Measurements from ENCODE around the gene PPIG.
A peak's percentile ranks its signal among the peaks of the same experiment; 100 is the strongest.
"Not testable (repeated sequence)": the region's sequence is repeated elsewhere in the genome, so short reads cannot be mapped to it uniquely, and the experiment has no call there.

The PPIG gene

DNA sequence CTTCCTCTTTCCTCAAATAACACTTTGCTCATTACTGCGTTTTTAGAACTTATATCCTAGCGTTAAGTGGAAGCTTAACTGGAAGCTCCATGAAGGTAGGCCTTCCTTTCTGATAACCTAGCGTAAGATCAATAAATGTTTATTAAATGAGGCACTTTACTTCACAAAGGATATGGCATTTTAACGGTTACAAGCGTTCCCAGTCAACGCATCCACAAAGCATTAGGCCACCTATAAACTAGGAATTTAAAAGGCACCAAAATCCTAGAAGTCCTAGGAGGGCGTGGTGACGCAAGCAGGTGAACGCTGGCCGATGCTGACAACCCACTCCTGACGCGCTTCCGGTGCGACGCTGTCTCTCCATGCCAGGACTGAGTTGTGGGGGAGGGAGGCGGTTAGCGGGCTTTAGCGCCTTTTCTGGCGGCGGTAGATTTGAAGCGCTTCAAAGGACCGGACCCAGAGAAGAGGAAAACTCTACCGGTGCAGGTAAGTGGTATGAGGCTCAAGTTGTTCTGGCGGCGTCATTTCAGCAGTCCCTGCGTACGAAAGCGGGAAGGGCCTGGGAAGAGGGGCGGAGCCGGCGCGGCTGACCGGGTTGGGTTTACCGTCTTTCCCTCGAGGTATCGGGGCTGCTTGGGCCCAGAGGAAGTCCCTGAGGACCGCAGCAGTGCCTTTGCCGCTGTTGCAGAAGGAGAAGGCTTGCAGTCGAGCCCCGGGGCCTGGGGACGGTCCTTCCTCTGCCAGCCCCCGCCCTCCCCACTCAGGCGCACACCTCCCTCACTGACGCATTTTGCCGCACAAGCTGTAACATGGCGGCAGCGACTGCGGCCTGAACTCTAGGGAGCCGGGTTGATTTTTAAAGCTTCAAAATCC is at the start of gene PPIG:
Gene PPIG, plus strand, starts transcription at position 347 of the 873 bp plus-strand sequence. CDS start 19,691 bp downstream, outside the sequence.
- DNase-seq (ENCODE audit: extremely low read depth in 1 of 2, low read depth in 1 of 2): peak; percentile 75 to 82

DNA sequence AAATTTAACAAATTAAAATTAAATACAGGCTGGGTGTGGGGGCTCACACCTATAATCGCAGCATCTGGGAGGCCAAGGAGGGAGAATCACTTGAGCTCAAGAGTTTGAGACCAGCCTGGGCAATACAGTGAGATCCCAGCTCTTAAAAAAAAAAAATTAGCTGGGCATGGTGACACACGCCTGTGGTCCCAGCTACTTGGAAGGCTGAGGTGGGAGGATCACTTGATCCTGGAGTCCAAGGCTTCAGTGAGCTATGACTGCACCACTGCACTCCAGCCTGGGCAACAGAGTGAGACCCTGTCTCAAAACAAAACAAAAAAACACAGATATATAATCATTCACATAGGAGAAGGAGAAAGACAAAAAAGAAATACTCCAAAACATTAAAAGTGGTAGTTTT is 44.7 kb upstream of the PPIG start:
- not testable (repeated sequence) for DNase-seq (ENCODE audit: extremely low read depth in 1 of 2, low read depth in 1 of 2)

DNA sequence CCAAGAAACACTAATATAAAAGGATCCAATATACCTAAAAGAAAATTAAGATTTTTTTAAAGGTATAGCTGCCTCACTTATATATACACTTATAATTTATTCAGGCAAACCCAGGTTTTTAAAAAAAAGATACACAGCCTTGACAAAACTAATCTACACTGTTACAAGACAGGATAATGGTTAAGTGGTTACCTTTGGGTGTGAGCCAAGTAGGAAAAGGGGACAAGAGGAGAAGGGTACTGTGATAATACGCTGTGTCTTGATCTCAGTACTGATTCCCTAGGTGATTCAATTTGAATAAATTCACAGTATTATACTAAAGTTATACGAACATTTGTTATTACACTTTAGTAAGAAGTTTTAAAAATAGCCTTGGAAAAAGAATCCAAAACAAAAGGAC is 44.0 kb upstream of the PPIG start:
- DNase-seq (ENCODE audit: extremely low read depth in 1 of 2, low read depth in 1 of 2): no peak

DNA sequence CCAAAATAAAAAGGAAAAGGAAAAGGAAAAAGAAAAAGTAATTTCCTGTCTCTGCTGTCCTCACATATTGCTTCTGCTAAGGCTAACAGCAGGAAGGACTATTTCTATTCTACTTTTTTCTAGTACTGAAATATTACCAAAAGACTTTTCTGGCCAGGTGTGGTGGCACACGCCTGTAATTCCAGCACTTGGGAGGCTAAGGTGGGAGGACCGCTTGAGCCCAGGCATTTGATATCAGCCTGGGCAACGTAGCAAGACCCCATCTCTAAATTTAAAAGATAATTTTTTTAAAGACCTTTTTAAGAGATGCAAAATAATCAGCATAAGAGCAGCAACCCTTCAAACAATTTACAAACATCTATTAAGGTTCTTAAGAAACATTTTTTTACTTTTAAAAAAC is 41.7 kb upstream of the PPIG start:
- no peak for DNase-seq (ENCODE audit: extremely low read depth in 1 of 2, low read depth in 1 of 2)

DNA sequence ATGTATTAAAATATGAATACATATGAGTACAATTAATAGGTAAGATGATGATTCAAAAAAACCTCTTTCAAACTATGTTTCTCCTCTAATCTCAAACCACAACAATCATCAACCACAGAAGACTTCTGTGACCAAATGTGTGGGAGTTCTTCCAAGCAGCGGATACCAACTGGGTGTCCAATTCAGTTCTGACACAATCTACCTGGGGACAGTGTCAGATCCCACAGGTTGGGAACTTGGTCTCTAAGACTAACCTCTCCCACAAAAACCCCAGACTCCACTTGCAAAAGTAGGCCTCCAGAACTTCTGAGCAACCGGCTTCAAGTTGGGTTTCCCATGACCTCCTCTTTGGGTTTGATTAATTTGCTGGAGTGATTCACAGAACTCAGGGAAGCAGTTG is 37.4 kb upstream of the PPIG start:
- no peak for DNase-seq (ENCODE audit: extremely low read depth in 1 of 2, low read depth in 1 of 2)

DNA sequence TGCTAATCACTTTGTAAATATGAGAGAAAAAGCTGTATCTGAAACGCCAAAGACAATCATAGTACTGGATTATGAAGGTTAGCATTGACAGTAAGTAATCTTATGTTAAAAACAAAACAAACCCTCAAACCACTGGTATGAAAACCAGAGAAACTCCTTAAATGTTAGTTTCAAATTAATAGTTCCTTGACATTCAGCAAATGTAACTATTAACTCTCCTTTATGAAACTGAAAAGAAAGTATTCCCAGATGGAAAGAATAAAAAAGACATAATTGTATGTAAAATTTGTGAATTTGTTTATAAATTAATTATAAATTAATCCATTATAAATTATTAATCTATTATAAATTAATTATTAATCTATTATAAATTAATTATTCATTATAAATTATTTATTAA is 22.8 kb upstream of the PPIG start:
- no peak for DNase-seq (ENCODE audit: extremely low read depth in 1 of 2, low read depth in 1 of 2)

DNA sequence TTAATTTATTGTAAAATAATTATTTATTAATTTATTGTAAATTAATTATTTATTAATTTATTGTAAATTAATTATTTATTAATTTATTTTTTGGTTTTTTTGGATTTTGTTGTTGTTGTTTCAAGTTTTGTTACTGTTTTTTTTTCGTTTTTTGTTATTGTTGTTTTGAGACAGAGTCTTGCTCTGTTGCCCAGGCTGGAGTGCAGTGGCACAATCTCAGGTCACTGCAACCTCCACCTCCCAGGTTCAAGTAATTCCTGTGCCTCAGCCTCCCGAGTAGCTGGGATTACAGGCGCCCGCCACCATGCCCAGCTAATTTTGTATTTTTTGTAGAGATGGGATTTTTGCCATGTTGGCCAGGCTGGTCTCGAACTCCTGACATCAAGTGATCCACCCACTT is 22.1 kb upstream of the PPIG start:
- DNase-seq (ENCODE audit: extremely low read depth in 1 of 2, low read depth in 1 of 2): not testable (repeated sequence)

- DNase-seq (ENCODE audit: extremely low read depth in 1 of 2, low read depth in 1 of 2): no peak
These were observed 21.6 kb upstream of the PPIG start for GRCh38 chr2:169562519-169562918.

DNA sequence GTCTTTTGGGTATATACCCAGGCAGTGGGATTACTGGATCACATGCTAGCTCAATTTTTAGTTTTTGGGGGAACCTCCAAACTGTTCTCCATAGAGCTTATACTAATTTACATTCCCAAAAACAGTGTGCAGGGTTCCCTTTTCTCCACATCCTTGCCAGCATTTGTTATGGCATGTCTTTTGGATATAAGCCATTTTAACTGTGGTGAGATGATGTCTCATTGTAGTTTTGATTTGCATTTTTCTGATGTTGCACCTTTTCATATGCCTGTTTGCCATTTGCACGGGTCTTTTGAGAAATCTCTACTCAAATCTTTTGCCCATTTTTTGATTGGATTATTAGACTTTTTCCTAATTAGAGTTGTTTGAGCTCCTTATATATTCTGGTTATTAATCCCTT is 18.5 kb upstream of the PPIG start:
- no peak for DNase-seq (ENCODE audit: extremely low read depth in 1 of 2, low read depth in 1 of 2)

DNA sequence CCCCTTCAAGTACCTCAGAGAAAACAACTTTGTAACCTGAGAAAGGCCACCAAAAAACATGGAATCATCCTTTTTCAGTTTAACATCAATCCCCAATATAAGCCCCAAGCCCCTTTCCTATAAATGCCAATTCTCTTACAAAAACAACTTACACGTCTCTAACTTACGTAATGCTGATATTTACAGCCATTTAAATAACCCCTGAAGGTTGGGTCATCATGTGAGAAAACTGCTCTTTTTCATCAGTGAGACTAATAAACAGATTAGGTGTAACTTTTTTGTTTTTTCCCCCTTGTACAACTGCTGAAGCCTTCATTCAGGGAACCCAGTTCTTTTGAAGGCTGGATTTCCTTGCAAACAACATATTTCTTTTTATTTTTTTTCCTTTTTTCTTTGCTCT is 14.2 kb upstream of the PPIG start:
- no peak for DNase-seq (ENCODE audit: extremely low read depth in 1 of 2, low read depth in 1 of 2)

DNA sequence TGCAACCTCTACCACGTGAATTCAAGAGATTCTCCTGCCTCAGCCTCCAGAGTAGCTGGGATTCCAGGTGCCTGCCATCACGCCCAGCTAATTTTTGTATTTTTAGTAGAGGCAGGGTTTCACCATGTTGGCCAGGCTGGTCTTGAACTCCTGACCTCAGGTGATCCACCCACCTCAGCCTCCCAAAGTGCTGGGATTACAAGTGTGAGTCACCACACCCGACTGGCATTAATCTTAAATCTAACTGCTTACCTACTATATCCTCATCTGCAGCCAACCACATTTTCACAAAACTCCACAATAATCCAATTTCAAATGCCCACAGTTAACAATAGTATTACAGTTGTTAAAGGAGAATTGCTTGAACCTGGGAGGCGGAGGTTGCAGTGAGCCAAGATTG is 13.4 kb upstream of the PPIG start:
- DNase-seq (ENCODE audit: extremely low read depth in 1 of 2, low read depth in 1 of 2): not testable (repeated sequence)

DNA sequence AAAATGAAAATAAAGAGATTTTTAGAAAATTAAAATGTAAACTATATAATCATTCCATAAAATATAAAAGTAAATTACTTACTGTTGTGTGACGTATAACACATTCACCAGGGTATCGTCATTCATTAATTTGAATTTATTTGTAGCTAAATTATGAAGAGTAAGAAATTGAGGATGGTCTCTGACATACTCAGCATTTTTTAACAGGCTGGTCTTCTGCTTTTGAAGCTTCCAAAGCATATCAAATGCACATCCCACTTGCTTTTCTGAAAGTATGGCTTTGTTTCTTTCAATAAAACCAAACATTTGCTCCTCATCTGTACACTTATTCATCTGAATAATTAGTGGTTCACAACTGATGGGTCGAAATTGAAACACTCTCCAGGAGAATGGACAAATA is 12.6 kb upstream of the PPIG start:
- DNase-seq (ENCODE audit: extremely low read depth in 1 of 2, low read depth in 1 of 2): no peak

- DNase-seq (ENCODE audit: extremely low read depth in 1 of 2, low read depth in 1 of 2): no peak
These were observed 12.0 kb upstream of the PPIG start for GRCh38 chr2:169572189-169572588.

DNA sequence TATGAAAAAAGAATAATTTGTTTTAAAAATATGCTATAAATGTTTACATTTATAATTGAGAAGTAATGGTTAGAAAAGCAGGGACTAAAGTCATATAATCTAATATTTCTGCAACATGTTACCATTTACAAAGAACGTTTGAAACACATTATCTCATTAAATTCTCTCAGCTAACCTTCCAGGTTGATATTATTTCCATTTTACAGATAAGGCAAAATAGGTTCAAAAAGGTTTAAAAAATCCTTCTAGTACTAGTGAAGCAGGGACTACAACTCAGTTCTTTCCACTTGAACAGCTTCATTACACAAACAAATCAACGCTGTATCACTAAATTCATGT is 11.4 kb upstream of the PPIG start:
- no peak for DNase-seq (ENCODE audit: extremely low read depth in 1 of 2, low read depth in 1 of 2)

DNA sequence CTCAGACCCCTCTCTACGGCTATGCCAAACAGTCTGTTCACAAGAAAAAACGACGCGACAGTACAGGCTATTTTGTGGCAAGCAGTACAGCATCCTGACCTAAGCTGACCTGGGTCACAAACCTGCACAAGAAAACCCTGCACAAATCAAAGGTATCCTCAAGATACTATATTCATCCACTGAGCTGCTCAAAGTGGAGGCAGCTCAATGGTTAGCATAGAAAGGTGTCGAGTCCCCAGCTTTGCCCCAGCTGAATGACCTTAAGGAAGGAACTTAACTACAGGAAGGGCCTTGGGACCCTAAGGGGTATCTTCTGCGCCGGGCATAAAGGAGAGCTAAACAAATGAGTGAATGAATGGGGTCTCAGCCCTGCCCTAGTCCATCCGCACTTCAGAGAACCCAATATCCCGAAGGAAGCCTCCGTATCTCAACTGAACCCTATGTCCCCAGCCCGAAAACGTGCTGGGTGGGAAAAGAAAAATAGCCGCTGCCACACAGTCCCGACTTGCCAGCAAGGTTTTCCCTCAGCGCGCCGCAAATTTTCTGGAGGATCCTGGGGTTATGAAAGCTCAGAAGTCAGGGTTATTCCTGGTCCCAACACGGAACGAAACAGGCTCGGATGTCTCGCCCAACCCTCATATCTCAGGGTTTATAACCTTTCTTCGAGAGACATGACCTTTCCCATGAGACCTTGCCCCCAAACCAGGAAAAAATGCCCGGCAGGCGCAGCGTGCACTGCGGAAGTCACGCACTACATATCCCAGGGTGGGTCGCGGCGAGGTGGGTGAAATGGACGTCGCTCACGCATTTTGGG is 10.8 kb upstream of the PPIG start, which contains the start of gene FASTKD1:
Gene FASTKD1, minus strand, starts transcription at position 706 of the 814 bp plus-strand sequence. CDS start 1,836 bp downstream, outside the sequence.
- peak; percentile 70 to 74 for DNase-seq (ENCODE audit: extremely low read depth in 1 of 2, low read depth in 1 of 2)

DNA sequence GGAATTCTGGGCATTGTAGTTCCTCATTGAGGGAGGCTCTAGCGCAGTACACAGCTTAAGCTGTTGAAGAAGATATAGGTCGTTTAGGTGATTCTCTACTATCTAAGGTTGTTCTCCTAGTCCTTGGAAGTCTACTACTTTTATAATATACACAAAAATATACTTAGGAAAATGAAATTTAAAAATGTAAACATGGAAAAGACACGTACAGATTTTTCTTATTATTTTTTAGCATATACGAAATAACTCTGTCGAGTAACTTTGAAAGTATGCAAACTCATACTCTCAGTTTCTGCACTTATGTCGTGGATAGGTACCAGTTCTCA is 10.2 kb upstream of the PPIG start:
- no peak for DNase-seq (ENCODE audit: extremely low read depth in 1 of 2, low read depth in 1 of 2)

DNA sequence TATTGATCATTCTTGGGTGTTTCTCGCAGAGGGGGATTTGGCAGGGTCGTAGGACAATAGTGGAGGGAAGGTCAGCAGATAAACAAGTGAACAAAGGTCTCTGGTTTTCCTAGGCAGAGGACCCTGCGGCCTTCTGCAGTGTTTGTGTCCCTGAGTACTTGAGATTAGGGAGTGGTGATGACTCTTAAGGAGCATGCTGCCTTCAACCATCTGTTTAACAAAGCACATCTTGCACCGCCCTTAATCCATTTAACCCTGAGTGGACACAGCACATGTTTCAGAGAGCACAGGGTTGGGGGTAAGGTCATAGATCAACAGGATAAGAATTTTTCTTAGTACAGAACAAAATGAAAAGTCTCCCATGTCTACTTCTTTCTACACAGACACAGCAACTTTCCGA is 9.6 kb upstream of the PPIG start:
- DNase-seq (ENCODE audit: extremely low read depth in 1 of 2, low read depth in 1 of 2): not testable (repeated sequence)

DNA sequence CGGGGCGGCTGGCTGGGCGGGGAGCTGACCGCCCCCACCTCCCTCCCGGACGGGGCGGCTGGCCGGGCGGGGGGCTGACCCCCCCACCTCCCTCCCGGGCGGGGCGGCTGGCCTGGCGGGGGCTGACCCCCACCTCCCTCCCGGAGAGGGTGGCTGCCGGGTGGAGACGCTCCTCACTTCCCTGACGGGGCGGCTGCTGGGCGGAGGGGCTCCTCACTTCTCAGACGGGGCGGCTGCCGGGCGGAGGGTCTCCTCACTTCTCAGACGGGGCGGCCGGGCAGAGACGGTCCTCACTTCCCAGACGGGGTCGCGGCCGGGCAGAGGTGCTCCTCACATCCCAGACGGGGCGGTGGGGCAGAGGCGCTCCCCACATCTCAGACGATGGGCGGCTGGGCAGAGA is 8.9 kb upstream of the PPIG start:
- not testable (repeated sequence) for DNase-seq (ENCODE audit: extremely low read depth in 1 of 2, low read depth in 1 of 2)

DNA sequence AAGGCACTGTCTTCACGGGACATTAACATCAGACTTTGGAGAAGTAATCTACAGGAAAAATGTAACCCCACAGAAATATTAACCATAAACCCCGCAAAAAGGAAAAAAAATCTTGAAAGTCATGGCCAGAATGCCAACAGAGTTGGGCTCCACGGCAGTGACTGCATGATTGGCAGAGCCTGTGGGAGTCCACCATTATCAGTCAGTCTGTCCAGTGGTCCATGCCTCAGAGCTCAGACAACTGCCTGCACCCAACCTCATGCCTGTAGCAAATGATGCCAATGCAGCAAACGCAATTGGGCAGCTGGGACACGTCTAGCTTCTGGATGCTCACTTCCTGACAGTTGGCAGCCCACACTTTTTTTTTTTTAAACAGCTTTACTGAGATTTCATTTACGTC is 5.1 kb upstream of the PPIG start:
- DNase-seq (ENCODE audit: extremely low read depth in 1 of 2, low read depth in 1 of 2): no peak

GRCh38 chr2:169582552-169583266 is 1.4 kb upstream of the PPIG start:
- DNase-seq (ENCODE audit: extremely low read depth in 1 of 2, low read depth in 1 of 2): not testable (repeated sequence)

- DNase-seq (ENCODE audit: extremely low read depth in 1 of 2, low read depth in 1 of 2): no peak
These were observed 633 bp upstream of the PPIG start for GRCh38 chr2:169583518-169583917.

Measured in activated CD8-positive, alpha-beta memory T cell treated with anti-CD3 and anti-CD28 coated beads for 1 hour (primary cell).